GM19468 (cell line): ENCODE results near the gene MET.

ENCODE experiments used
- ATAC-seq: cut with Tn5 transposase; IDR thresholded peaks from one replicate; pipeline ENCODE4 v1.9.1; 2021; ENCODE audit warnings: mild to moderate bottlenecking, moderate library complexity, moderate number of reproducible peaks; ENCODE audit not compliant: unreplicated experiment; ENCODE audit errors: extremely low read depth

The MET gene

GRCh38 chr7:116829041-116829440 lies 157.0 kb downstream of the MET start:
- no peak for ATAC-seq

- no peak for ATAC-seq
These were observed 157.5 kb downstream of the MET start for GRCh38 chr7:116829493-116829892.

GRCh38 chr7:116832692-116833091 lies 160.7 kb downstream of the MET start:
- ATAC-seq = no peak

GRCh38 chr7:116834815-116835504 lies 163.0 kb downstream of the MET start:
- no peak for ATAC-seq

- ATAC-seq = no peak
These were observed 164.1 kb downstream of the MET start for GRCh38 chr7:116836048-116836447.

GRCh38 chr7:116836911-116837310 lies 164.9 kb downstream of the MET start:
- no peak for ATAC-seq

GRCh38 chr7:116837586-116837985 lies 165.6 kb downstream of the MET start:
- ATAC-seq = no peak

- no peak for ATAC-seq
These were observed 168.3 kb downstream of the MET start for GRCh38 chr7:116840256-116840655.

- no peak for ATAC-seq
These were observed 170.4 kb downstream of the MET start for GRCh38 chr7:116842371-116842770.

- ATAC-seq = no peak
These were observed 171.4 kb downstream of the MET start for GRCh38 chr7:116843378-116843777.
